K562 (cell line): ENCODE data around the gene EMX1. TPM values are rescaled to one million over a fixed set of nuclear protein-coding genes. Genes with fewer than 3 reads are reported as not detected.

Experiments
- ATAC-seq: fragments of 200-7000 bp; cut with Tn5 transposase; 3 replicates; pipeline ENCODE4 v1.9.1; 2020; ENCODE audit warnings: moderate library complexity
- BruUV-seq: library from RNA; stranded (reverse); fragments of 400-500 nt; replicated peaks from 2 replicates; lab custom pipeline; 2021; lab: Mats Ljungman, UMichigan
- CTCF ChIA-PET: fragments of 300-600 bp; formaldehyde crosslinking; extraction: SDS; loops from one replicate; lab custom pipeline; 2021; ENCODE audit warnings: low intra/inter-chr PET ratio; lab: Yijun Ruan, JAX
- POLR2A ChIA-PET: fragments of 300-600, 350-650 bp; sonication (Branson Sonifier 250); formaldehyde crosslinking; extraction: SDS; loops from one replicate; lab custom pipeline; 2021; ENCODE audit warnings: antibody characterized with exemption, inconsistent platforms; lab: Yijun Ruan, JAX
- DNase-seq, 4 experiments: peaks; one replicate each; pipeline versions ENCODE4 v3.0.0 to v3.0.0-alpha.2; 2011 to 2018; ENCODE audit warnings: low spot score in 3 of 4, mixed read lengths in 3 of 4; ENCODE audit errors: extremely low read depth in 1 of 4
- FAIRE-seq: peaks from 2 replicates; lab custom pipeline; 2011; peaks lifted over from hg19 to GRCh38; lab: Jason Lieb, UNC
- H2AFZ ChIP-seq: 2 replicates; pipeline ENCODE4 v1.6.0; 2011; ENCODE audit warnings: low read depth, low read length, control low read depth, inconsistent platforms
- H3K27ac ChIP-seq: fragments of 200-600 bp; 3 replicates; pipeline ENCODE4 v1.8.0; 2011; ENCODE audit warnings: low read depth, mild to moderate bottlenecking, control low read depth, inconsistent platforms, low read length, moderate library complexity, mixed read lengths; ENCODE audit errors: extremely low read depth
- H3K27me3 ChIP-seq, 2 experiments: fragments of 300-600 bp in 1 of 2; 2 replicates in 1 of 2; 3 replicates in 1 of 2; pipeline versions ENCODE4 v1.6.0 to v1.8.0; 2011; ENCODE audit warnings: inconsistent platforms in 2 of 2, low read length in 2 of 2, mild to moderate bottlenecking in 1 of 2, mixed read lengths in 1 of 2, moderate library complexity in 1 of 2; ENCODE audit not compliant: control insufficient read depth in 2 of 2, insufficient read depth in 2 of 2
- H3K36me3 ChIP-seq: fragments of 300-600 bp; 3 replicates; pipeline ENCODE4 v1.8.0; 2011; ENCODE audit warnings: mild to moderate bottlenecking, low read length, inconsistent platforms; ENCODE audit not compliant: control insufficient read depth, insufficient read depth
- H3K4me1 ChIP-seq, 2 experiments: fragments of 200-600 bp in 1 of 2; replicated peaks in 1 of 2; 2 replicates in 1 of 2; 3 replicates in 1 of 2; pipeline versions ENCODE4 v1.5.1 to v1.8.0; 2011; ENCODE audit warnings: inconsistent platforms in 2 of 2, low read length in 2 of 2, mild to moderate bottlenecking in 1 of 2, mixed read lengths in 1 of 2, moderate library complexity in 1 of 2; ENCODE audit not compliant: control insufficient read depth in 2 of 2, insufficient read depth in 2 of 2
- H3K4me2 ChIP-seq: 2 replicates; pipeline ENCODE4 v1.6.1; 2011; ENCODE audit warnings: low read length, control low read depth, inconsistent platforms, mixed read lengths; ENCODE audit not compliant: insufficient read depth
- H3K4me3 ChIP-seq: fragments of 200-600 bp; sonication (generic), shearing (Covaris generic); 2 replicates; pipeline ENCODE4 v1.5.1; 2016; ENCODE audit warnings: control low read depth, inconsistent platforms
- H3K79me2 ChIP-seq: fragments of 200-600 bp; 3 replicates; pipeline ENCODE4 v1.8.0; 2011; ENCODE audit warnings: low read length, inconsistent platforms; ENCODE audit not compliant: control insufficient read depth, insufficient read depth
- H3K9ac ChIP-seq, 2 experiments: 2 replicates each; pipeline versions ENCODE4 v1.6.0 to v1.6.1; 2011; ENCODE audit warnings: low read depth in 2 of 2, low read length in 2 of 2, control low read depth in 1 of 2, inconsistent platforms in 1 of 2, mild to moderate bottlenecking in 1 of 2, mixed read lengths in 1 of 2; ENCODE audit not compliant: insufficient read depth in 1 of 2
- H3K9me1 ChIP-seq: one replicate; pipeline ENCODE4 v1.6.0; 2011; ENCODE audit warnings: inconsistent platforms, mild to moderate bottlenecking, low read length, moderate library complexity; ENCODE audit not compliant: control insufficient read depth, insufficient read depth
- H3K9me3 ChIP-seq: replicated peaks from 2 replicates; pipeline ENCODE4 v1.5.1; 2011; ENCODE audit warnings: low read depth, low read length, inconsistent platforms; ENCODE audit not compliant: control insufficient read depth, insufficient read depth
- H4K20me1 ChIP-seq: replicated peaks from 2 replicates; pipeline ENCODE4 v1.6.1; 2011; ENCODE audit warnings: low read length, inconsistent platforms, mixed read lengths; ENCODE audit not compliant: control insufficient read depth, insufficient read depth
- ATF6 ChIP-seq: sonication (generic); formaldehyde crosslinking; IDR thresholded peaks from 2 replicates; pipeline ENCODE4 v1.4.0; 2020; ENCODE audit warnings: mild to moderate bottlenecking, missing genetic modification reagents
- BCLAF1 ChIP-seq, 2 experiments: fragments of 450-650 bp in 1 of 2; IDR thresholded peaks; 2 replicates each; pipeline ENCODE4 v1.6.1; 2011 to 2017; ENCODE audit warnings: low read depth in 2 of 2, antibody characterized with exemption in 1 of 2, borderline replicate concordance in 1 of 2, low read length in 1 of 2, mild to moderate bottlenecking in 1 of 2, mixed read lengths in 1 of 2; ENCODE audit not compliant: control insufficient read depth in 1 of 2
- CREB3L1 ChIP-seq: fragments of 450-650 bp; IDR thresholded peaks from 2 replicates; pipeline ENCODE4 v1.6.1; 2014; ENCODE audit warnings: low read depth, mild to moderate bottlenecking, moderate library complexity, borderline replicate concordance
- DEAF1 ChIP-seq: fragments of 450-650 bp; formaldehyde crosslinking; IDR thresholded peaks from 2 replicates; pipeline ENCODE4 v1.4.0; 2020; ENCODE audit warnings: mild to moderate bottlenecking, moderate library complexity
- RAD21 ChIP-seq, 2 experiments: fragments of 250-450 bp in 1 of 2; fragments of 450-650 bp in 1 of 2; sonication (Bioruptor Pico) in 1 of 2; formaldehyde crosslinking in 1 of 2; IDR thresholded peaks in 1 of 2; conservative IDR thresholded peaks in 1 of 2; 2 replicates each; pipeline versions ENCODE4 v1.4.0 to v1.8.0; 2020 to 2022; ENCODE audit warnings: mild to moderate bottlenecking in 2 of 2, moderate library complexity in 1 of 2
- SMARCC2 ChIP-seq: fragments of 450-650 bp; IDR thresholded peaks from 2 replicates; pipeline ENCODE4 v1.6.1; 2017; ENCODE audit warnings: antibody characterized with exemption, moderate library complexity, mild to moderate bottlenecking, low read depth
- ZBTB34 ChIP-seq: fragments of 250-450 bp; sonication (Bioruptor Pico); IDR thresholded peaks from 2 replicates; pipeline ENCODE4 v1.8.0; 2021; ENCODE audit warnings: mild to moderate bottlenecking, moderate library complexity
- ZNF75A ChIP-seq: fragments of 450-650 bp; formaldehyde crosslinking; IDR thresholded peaks from 2 replicates; pipeline ENCODE4 v1.4.0; 2020; ENCODE audit warnings: mild to moderate bottlenecking
- WGBS: fragments of 100-300 bp; shearing (Covaris generic); methylation state at CpG from one replicate; pipeline ENCODE4 v1.1.6; 2016; ENCODE audit warnings: low coverage, mixed read lengths; ENCODE audit not compliant: insufficient coverage; ENCODE audit errors: missing lambda C conversion rate; 5-methylcytosine and 5-hydroxymethylcytosine counted together
- in situ Hi-C: fragments of 300-500 bp; cut with MboI; formaldehyde crosslinking; loops from 4 replicates; pipeline ENCODE4 v1.15.0; 2018; ENCODE audit warnings: inconsistent platforms, mixed read lengths
- intact Hi-C: fragments of 100-400 bp; cut with micrococcal nuclease; formaldehyde crosslinking; loops from 2 replicates; pipeline ENCODE4 v1.14.2; 2022
- polyA plus RNA-seq, 8 experiments: library from polyadenylated mRNA; depleted of rRNA in 4 of 8; stranded (reverse) in 5 of 8; unstranded in 3 of 8; fragments of >200 nt; fragmentation: Nextera tagmentation in 2 of 8; fragmentation: Illumina TruSeq in 1 of 8; extraction: Ambion mirVana in 2 of 8; extraction: Trizol in 1 of 8; gene quantifications; 2 replicates each; pipeline versions ENCODE4 v1.2.1 to v1.2.3, GENCODE V29; 2011 to 2014; ENCODE audit warnings: inconsistent platforms in 1 of 8, missing spikeins in 1 of 8
- total RNA-seq, 7 experiments: library from RNA; depleted of rRNA in 6 of 7; stranded (reverse); fragments of >200 nt in 6 of 7; fragmentation: Illumina TruSeq in 2 of 7; extraction: Trizol in 2 of 7; gene quantifications; 2 replicates each; pipeline versions ENCODE4 v1.2.1 to v1.2.3, GENCODE V29; 2011 to 2021; ENCODE audit warnings: low replicate concordance in 1 of 7

The EMX1 gene
- total and polyA plus RNA-seq, 9 of the 15 experiments (the other 6 are each of a cell fraction or from before 2014, with no cell fraction given), result 0.10 to 0.32 (median 0.21) TPM; not detected in 6

GRCh38 chr2:72893594-72894319, 23.6 kb upstream of the EMX1 start:
- H3K9me1 ChIP-seq, result no peaks in the 10 kb centered on the region
- H3K9ac ChIP-seq, result no peak overlapping the region
- in situ Hi-C loops (loop anchor here (5.0 kb wide), 2 partner anchors 44 to 269 kb away; no protein-coding TSS in a partner anchor), intact Hi-C loops (loop anchor here (1.0 to 5.0 kb wide), 6 partner anchors 42 to 367 kb away; partner anchors contain the start of gene SFXN5)
- peaks cover 23% of the 10 kb centered on the region; the same call in 2 of the 3 replicates for H3K36me3 ChIP-seq
- H3K4me3 ChIP-seq, result no peak overlapping the region
- FAIRE-seq (peak; percentile 84), DNase-seq (peak; percentile 65 to 80 (median 75)), ATAC-seq (peak; percentile 94)
- H4K20me1 ChIP-seq, result peaks cover 14% of the 10 kb centered on the region
- peaks cover 4 to 44% of the 10 kb centered on the region in 2 experiments; a peak in 3 of 5 replicates for H3K27me3 ChIP-seq
- H3K79me2 ChIP-seq, result no peaks in the 10 kb centered on the region
- H3K9me3 ChIP-seq, result no peaks in the 10 kb centered on the region
- POLR2A ChIA-PET, result interaction anchor here (0.5 to 1.1 kb wide), 4 partner anchors 9 to 270 kb away, joined by 3 to 4 read pairs (median 4); no protein-coding TSS in a partner anchor
- H3K4me1 ChIP-seq, result peaks cover 0 to 5% of the 10 kb centered on the region in 2 experiments; a peak in 2 of 5 replicates
- 20% methylated on average over 15 of the region's 15 CpGs for WGBS
- H2AFZ ChIP-seq, result no peak overlapping the region
- CTCF ChIA-PET, result interaction anchor here (1.1 to 6.2 kb wide), 8 partner anchors 42 to 366 kb away, joined by 4 to 56 read pairs (median 10); no protein-coding TSS in a partner anchor
- no peak overlapping the region for H3K4me2 ChIP-seq
- BruUV-seq, result no TSS peak
- no peak overlapping the region for H3K27ac ChIP-seq
- TF ChIP-seq RAD21 (CRISPR knock-in tag; conservative IDR thresholded peaks at IDR 0.05 in 1 of 2, IDR thresholded peaks at IDR 0.05 in 1 of 2), result peak; percentile 67 to 93
- TF ChIP-seq ATF6 (CRISPR knock-in tag), result no peak
- no peak for TF ChIP-seq SMARCC2
- no peak for TF ChIP-seq ZBTB34 (CRISPR knock-in tag)
- TF ChIP-seq BCLAF1 (IDR thresholded peaks at IDR 0.05; ENCODE audit: borderline replicate concordance in 1 of 2, control insufficient read depth in 1 of 2, low read depth in 2 of 2, low read length in 1 of 2), result no peak
- no peak for TF ChIP-seq CREB3L1
- TF ChIP-seq ZNF75A (CRISPR knock-in tag), result no peak
- TF ChIP-seq DEAF1, result 0 out of 2 replicates have a peak, but pooled peaks have one; percentile 28
